Muscle layer of colon (tissue), 2 donors: Measurements from ENCODE around the gene LARP1B.
"Not testable (repeated sequence)": the region's sequence is repeated elsewhere in the genome, so short reads cannot be mapped to it uniquely, and the experiment has no call there.

Source experiments
- H3K27ac ChIP-seq: one replicate; pipeline ENCODE4 v1.7.0; 2013; ENCODE audit warnings: low read depth, mild to moderate bottlenecking, low read length, moderate library complexity
- H3K27me3 ChIP-seq, 2 donors: one replicate each; pipeline ENCODE4 v1.7.0; 2013; ENCODE audit warnings: low read length in 2 of 2, mild to moderate bottlenecking in 2 of 2; ENCODE audit not compliant: insufficient read depth in 2 of 2, control insufficient read depth in 1 of 2
- H3K36me3 ChIP-seq: one replicate; pipeline ENCODE4 v1.7.0; 2013; ENCODE audit warnings: mild to moderate bottlenecking, low read length; ENCODE audit not compliant: insufficient read depth
- H3K4me1 ChIP-seq: one replicate; pipeline ENCODE4 v1.7.0; 2013; ENCODE audit warnings: mild to moderate bottlenecking, low read length; ENCODE audit not compliant: insufficient read depth
- H3K4me3 ChIP-seq, 2 donors: one replicate each; pipeline ENCODE4 v1.7.0; 2013; ENCODE audit warnings: low read length in 2 of 2, low read depth in 1 of 2, mild to moderate bottlenecking in 1 of 2, moderate library complexity in 1 of 2
- H3K9ac ChIP-seq: one replicate; pipeline ENCODE4 v1.7.0; 2013; ENCODE audit warnings: low read length
- H3K9me3 ChIP-seq: one replicate; pipeline ENCODE4 v1.7.0; 2013; ENCODE audit warnings: mild to moderate bottlenecking, low read length
- donor health status: abdominal sarcoma.
- donor health status: Adenocarcinoma of cecum.

The LARP1B gene

GRCh38 chr4:128060699-128061565 is at the start of gene LARP1B:
Gene LARP1B, plus strand, starts transcription at chr4:128061312. Its CDS starts 13,640 bp downstream, at chr4:128074952.
- H3K36me3 ChIP-seq: no peaks in the 10 kb centered on the region
- peak within 1 kb of the TSS; percentile 92 for H3K27ac ChIP-seq
- peak within 1 kb of the TSS; percentile 79 to 89 for H3K4me3 ChIP-seq
- peaks cover 4% of the 10 kb centered on the region for H3K4me1 ChIP-seq
- H3K27me3 ChIP-seq: no peaks in the 10 kb centered on the region
- no peaks in the 10 kb centered on the region for H3K9me3 ChIP-seq
- peak within 1 kb of the TSS; percentile 70 for H3K9ac ChIP-seq

- H3K4me3 ChIP-seq: no peak overlapping the region
- H3K9ac ChIP-seq: no peak overlapping the region
- H3K9me3 ChIP-seq: no peaks in the 10 kb centered on the region
- no peaks in the 10 kb centered on the region for H3K27me3 ChIP-seq
- peaks cover 7% of the 10 kb centered on the region for H3K36me3 ChIP-seq
- no peak overlapping the region for H3K27ac ChIP-seq
- no peaks in the 10 kb centered on the region for H3K4me1 ChIP-seq
These were observed 35.8 kb upstream of the LARP1B start for GRCh38 chr4:128025319-128025718.

- H3K27me3 ChIP-seq: no peaks in the 10 kb centered on the region
- peaks cover 7% of the 10 kb centered on the region for H3K36me3 ChIP-seq
- no peak overlapping the region for H3K9ac ChIP-seq
- no peaks in the 10 kb centered on the region for H3K9me3 ChIP-seq
- H3K4me1 ChIP-seq: no peaks in the 10 kb centered on the region
- H3K4me3 ChIP-seq: no peak overlapping the region
- no peak overlapping the region for H3K27ac ChIP-seq
These were observed 31.2 kb upstream of the LARP1B start for GRCh38 chr4:128029907-128030306.

GRCh38 chr4:128031756-128032384 is 29.2 kb upstream of the LARP1B start:
- Histone ChIP-seq H3K9ac (no peak overlapping the region), H3K4me3 (no peak overlapping the region), H3K4me1 (no peaks in the 10 kb centered on the region), H3K27ac (no peak overlapping the region), H3K9me3 (no peaks in the 10 kb centered on the region), H3K27me3 (no peaks in the 10 kb centered on the region), H3K36me3 (peaks cover 7% of the 10 kb centered on the region)

GRCh38 chr4:128039568-128039967 is 21.5 kb upstream of the LARP1B start:
- H3K9ac ChIP-seq: no peak overlapping the region
- no peak overlapping the region for H3K4me3 ChIP-seq
- no peaks in the 10 kb centered on the region for H3K9me3 ChIP-seq
- H3K27me3 ChIP-seq: no peaks in the 10 kb centered on the region
- H3K4me1 ChIP-seq: no peaks in the 10 kb centered on the region
- H3K27ac ChIP-seq: no peak overlapping the region
- no peaks in the 10 kb centered on the region for H3K36me3 ChIP-seq

- H3K36me3 ChIP-seq, H3K9me3 ChIP-seq, H3K9ac ChIP-seq, H3K4me1 ChIP-seq, H3K27me3 ChIP-seq, H3K27ac ChIP-seq, H3K4me3 ChIP-seq: not testable (repeated sequence)
These were observed 14.1 kb upstream of the LARP1B start for GRCh38 chr4:128047019-128047418.

GRCh38 chr4:128047514-128047913 is 13.6 kb upstream of the LARP1B start:
- H3K4me3 ChIP-seq, H3K4me1 ChIP-seq, H3K9ac ChIP-seq, H3K36me3 ChIP-seq, H3K27ac ChIP-seq, H3K9me3 ChIP-seq, H3K27me3 ChIP-seq: not testable (repeated sequence)

- not testable (repeated sequence) for H3K27me3 ChIP-seq, H3K36me3 ChIP-seq, H3K9me3 ChIP-seq, H3K4me1 ChIP-seq, H3K27ac ChIP-seq, H3K9ac ChIP-seq, H3K4me3 ChIP-seq
These were observed 9.9 kb upstream of the LARP1B start for GRCh38 chr4:128051229-128051628.

- not testable (repeated sequence) for H3K9me3 ChIP-seq, H3K27ac ChIP-seq, H3K9ac ChIP-seq, H3K4me1 ChIP-seq, H3K27me3 ChIP-seq, H3K4me3 ChIP-seq, H3K36me3 ChIP-seq
These were observed 6.2 kb upstream of the LARP1B start for GRCh38 chr4:128054907-128055306.

GRCh38 chr4:128055441-128056206 is 5.5 kb upstream of the LARP1B start:
- H3K9ac ChIP-seq, H3K4me3 ChIP-seq, H3K27me3 ChIP-seq, H3K4me1 ChIP-seq, H3K9me3 ChIP-seq, H3K27ac ChIP-seq, H3K36me3 ChIP-seq: not testable (repeated sequence)

- Histone ChIP-seq H3K27ac (no peak overlapping the region), H3K27me3 (no peaks in the 10 kb centered on the region), H3K4me3 (no peak overlapping the region), H3K9me3 (no peaks in the 10 kb centered on the region), H3K4me1 (no peaks in the 10 kb centered on the region), H3K36me3 (no peaks in the 10 kb centered on the region), H3K9ac (no peak overlapping the region)
These were observed 4.7 kb upstream of the LARP1B start for GRCh38 chr4:128056396-128056795.
